22Rv1 (cell line): ENCODE results near the gene ZCCHC2.

ENCODE experiments used
- H3K27ac ChIP-seq: fragments of 450-650 bp; 2 replicates; pipeline ENCODE4 v1.5.1; 2017
- ZFX ChIP-seq: fragments of 450-650 bp; IDR thresholded peaks from 2 replicates; pipeline ENCODE4 v1.6.1; 2017; ENCODE audit warnings: antibody characterized with exemption, borderline replicate concordance
- TF ChIP-seq, protein P1 (sequence below): fragments of 450-650 bp; IDR thresholded peaks from 2 replicates; pipeline ENCODE4 v1.5.1; 2017; ENCODE audit warnings: mild to moderate bottlenecking

ZCCHC2 gene

DNA sequence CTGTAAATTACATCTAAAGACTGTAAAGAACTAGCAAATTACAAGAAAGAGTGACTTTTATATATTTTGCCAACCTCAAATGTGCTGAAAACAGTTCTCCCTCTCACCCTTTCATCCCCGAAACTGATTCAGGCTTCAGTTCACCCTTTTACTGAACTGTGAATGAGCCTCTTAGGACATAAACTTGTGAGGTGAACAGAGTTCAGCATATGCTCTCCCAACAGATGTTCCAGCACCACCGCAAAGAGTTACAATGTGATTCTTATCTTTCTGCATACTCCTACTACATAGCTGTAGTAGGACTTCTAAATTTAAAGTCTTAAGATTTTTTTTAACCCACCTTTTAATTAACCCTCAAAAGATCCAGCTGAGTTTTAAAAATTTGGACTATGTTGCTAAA is 1.2 kb upstream of the ZCCHC2 start:
- H3K27ac ChIP-seq, result peak overlapping the region; percentile 96; the same call in 1 of the 2 replicates
- TF ChIP-seq, protein P1, sequence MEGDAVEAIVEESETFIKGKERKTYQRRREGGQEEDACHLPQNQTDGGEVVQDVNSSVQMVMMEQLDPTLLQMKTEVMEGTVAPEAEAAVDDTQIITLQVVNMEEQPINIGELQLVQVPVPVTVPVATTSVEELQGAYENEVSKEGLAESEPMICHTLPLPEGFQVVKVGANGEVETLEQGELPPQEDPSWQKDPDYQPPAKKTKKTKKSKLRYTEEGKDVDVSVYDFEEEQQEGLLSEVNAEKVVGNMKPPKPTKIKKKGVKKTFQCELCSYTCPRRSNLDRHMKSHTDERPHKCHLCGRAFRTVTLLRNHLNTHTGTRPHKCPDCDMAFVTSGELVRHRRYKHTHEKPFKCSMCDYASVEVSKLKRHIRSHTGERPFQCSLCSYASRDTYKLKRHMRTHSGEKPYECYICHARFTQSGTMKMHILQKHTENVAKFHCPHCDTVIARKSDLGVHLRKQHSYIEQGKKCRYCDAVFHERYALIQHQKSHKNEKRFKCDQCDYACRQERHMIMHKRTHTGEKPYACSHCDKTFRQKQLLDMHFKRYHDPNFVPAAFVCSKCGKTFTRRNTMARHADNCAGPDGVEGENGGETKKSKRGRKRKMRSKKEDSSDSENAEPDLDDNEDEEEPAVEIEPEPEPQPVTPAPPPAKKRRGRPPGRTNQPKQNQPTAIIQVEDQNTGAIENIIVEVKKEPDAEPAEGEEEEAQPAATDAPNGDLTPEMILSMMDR, result no peak
- no peak for TF ChIP-seq ZFX

DNA sequence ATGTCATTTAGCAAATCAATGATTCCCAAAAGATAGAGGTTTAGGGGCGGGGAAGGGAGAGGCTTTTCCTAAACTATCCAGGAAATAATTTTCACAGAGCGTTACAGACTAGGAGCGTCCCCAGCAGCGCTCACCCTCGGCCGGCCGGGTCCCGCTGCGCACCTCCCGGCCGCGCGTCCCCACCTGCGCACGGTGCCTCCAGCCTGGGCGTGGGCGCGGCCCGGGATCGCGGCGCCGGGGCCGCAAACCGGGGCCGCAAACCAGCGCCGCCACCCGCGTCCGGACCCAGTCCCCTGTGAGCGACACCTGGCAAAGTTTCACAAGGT is 684 bp upstream of the ZCCHC2 start:
- H3K27ac ChIP-seq, result peak overlapping the region; percentile 96
- TF ChIP-seq, protein P1, result no peak
- no peak for TF ChIP-seq ZFX

DNA sequence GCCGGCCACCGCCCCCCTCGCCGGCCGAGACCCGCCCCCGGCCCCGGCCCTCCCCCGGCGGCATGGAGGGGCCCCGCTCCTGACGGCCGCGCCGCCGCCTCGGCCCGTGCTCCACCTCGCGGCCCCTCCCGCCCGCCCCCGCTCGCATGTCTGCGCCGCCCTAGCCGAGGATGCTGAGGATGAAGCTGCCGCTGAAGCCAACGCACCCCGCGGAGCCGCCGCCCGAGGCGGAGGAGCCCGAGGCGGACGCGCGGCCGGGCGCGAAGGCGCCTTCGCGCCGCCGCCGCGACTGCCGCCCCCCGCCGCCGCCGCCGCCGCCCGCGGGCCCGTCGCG is 397 bp downstream of the ZCCHC2 start:
- peak overlapping the region; percentile 96 for H3K27ac ChIP-seq
- TF ChIP-seq, protein P1, result no peak
- no peak for TF ChIP-seq ZFX

DNA sequence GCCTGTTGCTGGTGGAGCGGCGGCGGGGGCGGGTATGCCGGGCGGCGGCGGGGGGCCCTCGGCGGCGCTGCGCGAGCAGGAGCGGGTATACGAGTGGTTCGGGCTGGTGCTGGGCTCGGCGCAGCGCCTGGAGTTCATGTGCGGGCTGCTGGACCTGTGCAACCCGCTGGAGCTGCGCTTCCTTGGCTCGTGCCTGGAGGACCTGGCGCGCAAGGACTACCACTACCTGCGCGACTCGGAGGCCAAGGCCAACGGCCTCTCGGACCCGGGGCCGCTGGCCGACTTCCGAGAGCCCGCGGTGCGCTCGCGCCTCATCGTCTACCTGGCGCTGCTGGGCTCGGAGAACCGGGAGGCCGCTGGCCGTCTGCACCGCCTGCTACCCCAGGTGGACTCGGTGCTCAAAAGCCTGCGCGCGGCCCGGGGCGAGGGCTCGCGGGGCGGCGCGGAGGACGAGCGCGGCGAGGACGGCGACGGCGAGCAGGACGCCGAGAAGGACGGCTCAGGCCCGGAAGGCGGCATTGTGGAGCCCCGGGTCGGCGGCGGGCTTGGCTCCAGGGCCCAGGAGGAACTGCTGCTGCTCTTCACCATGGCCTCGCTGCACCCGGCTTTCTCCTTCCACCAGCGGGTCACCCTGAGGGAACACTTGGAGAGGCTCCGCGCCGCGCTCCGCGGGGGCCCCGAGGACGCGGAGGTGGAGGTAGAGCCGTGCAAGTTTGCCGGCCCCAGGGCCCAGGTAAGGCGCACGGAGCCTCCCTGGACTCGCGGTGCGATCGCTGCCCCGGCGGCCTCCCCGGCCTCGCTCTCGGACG is 1.0 kb downstream of the ZCCHC2 start:
- TF ChIP-seq, protein P1, result no peak
- no peak for TF ChIP-seq ZFX

DNA sequence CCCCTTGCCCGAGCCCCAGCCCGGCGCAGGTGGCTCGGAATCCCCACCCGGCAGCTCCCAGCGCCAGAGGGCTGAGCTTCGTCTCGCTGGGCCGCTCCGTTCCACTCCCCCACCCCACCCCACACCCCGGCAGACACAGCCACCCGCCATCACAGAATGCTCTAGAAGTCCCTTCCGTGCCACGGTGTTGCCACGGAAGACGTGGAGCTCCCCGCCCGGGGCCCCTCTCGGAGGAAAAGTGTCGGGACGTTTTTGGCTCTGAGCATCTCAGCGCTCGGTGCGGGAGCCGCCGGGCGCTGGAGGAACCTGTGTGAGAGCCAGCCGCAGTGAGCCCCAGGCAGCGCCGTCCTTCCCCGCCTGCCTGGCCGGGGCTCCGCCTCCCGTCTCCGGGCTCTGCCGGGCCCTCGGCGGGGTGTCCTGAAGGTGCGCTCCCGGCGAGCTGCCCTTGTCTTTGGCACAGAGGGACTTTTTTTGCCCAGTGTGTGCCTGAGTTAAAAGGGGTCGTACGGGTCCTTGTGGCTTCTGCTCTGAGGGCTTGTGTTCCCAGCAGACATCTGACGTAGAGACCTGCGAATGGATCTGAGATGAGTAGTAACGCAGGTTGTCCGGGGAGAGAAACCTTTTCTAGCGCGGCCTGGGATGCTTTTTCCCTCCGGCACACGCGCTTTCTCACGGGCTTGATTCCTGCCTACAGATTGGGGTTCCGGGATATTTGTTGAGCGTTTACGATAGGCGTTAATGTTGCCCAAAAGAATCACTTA is 1.8 kb downstream of the ZCCHC2 start:
- peak overlapping the region; percentile 96 for H3K27ac ChIP-seq
- TF ChIP-seq ZFX, result no peak
- TF ChIP-seq, protein P1, result no peak

More for the DNA sequence above, 1.0 kb downstream of the ZCCHC2 start:
- H3K27ac ChIP-seq, result peak overlapping the region; percentile 96

DNA sequence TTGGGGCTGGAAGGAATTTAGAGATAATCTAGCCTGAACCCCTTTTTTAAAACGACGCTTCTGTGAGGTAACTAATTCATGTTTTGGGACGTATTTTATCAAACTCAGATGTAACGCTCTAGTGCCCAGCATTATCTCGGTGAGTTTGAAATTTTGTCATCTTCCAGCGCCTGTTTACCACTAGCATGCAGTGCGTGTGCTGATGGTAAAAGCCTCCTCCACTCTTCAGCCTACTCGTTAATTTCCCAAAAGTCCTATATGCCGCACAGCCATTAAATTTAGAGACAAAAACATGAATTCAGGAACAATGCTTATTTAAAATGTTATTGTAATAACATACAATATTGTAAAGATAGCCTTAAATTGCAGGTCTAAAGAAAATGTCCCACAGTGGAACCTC is 2.8 kb downstream of the ZCCHC2 start:
- peak overlapping the region; percentile 96 for H3K27ac ChIP-seq
- no peak for TF ChIP-seq ZFX
- TF ChIP-seq, protein P1, result no peak
